NCI-H510A (cell line): ENCODE results near the gene CELA2A.
"Not testable (repeated sequence)": the region's sequence is repeated elsewhere in the genome, so short reads cannot be mapped to it uniquely, and the experiment has no call there.

Experiments
- DNase-seq: peaks from one replicate; lab custom pipeline; 2025; lab: John Stamatoyannopoulos, UW

Gene CELA2A

GRCh38 chr1:15500184-15501178 lies 43.9 kb downstream of the CELA2A start:
- DNase-seq, result no peak

- DNase-seq, result peak; percentile 85
Observed at GRCh38 chr1:15501208-15502032, 44.9 kb downstream of the CELA2A start.

- no peak for DNase-seq
Observed at GRCh38 chr1:15504436-15504835, 47.9 kb downstream of the CELA2A start.

GRCh38 chr1:15506831-15507230 lies 50.3 kb downstream of the CELA2A start:
- DNase-seq, result no peak

- no peak for DNase-seq
Observed at GRCh38 chr1:15507278-15507677, 50.7 kb downstream of the CELA2A start.

- no peak for DNase-seq
Observed at GRCh38 chr1:15508700-15509487, 52.4 kb downstream of the CELA2A start.

- no peak for DNase-seq
Observed at GRCh38 chr1:15509586-15509985, 53.1 kb downstream of the CELA2A start.

GRCh38 chr1:15510611-15511405 lies 54.3 kb downstream of the CELA2A start:
- DNase-seq, result no peak

- no peak for DNase-seq
Observed at GRCh38 chr1:15513192-15513591, 56.7 kb downstream of the CELA2A start.

GRCh38 chr1:15513919-15514318 lies 57.4 kb downstream of the CELA2A start:
- DNase-seq, result no peak

GRCh38 chr1:15514557-15514956 lies 58.0 kb downstream of the CELA2A start:
- not testable (repeated sequence) for DNase-seq

GRCh38 chr1:15515022-15515663 lies 58.6 kb downstream of the CELA2A start:
- no peak for DNase-seq

- DNase-seq, result no peak
Observed at GRCh38 chr1:15519625-15520024, 63.1 kb downstream of the CELA2A start.

GRCh38 chr1:15521206-15521906 lies 64.8 kb downstream of the CELA2A start:
- not testable (repeated sequence) for DNase-seq
